HG03460 (cell line): ENCODE measurements around the gene DST.

ENCODE experiments used
- ATAC-seq: cut with Tn5 transposase; IDR thresholded peaks from one replicate; pipeline ENCODE4 v1.9.1; 2021; ENCODE audit not compliant: unreplicated experiment

Gene DST

GRCh38 chr6:56624728-56625069 is 18.0 kb downstream of the DST start:
- ATAC-seq: no peak

GRCh38 chr6:56624046-56624727 is 18.5 kb downstream of the DST start:
- ATAC-seq: no peak

GRCh38 chr6:56620229-56620868 is 22.3 kb downstream of the DST start:
- ATAC-seq: no peak

DNA sequence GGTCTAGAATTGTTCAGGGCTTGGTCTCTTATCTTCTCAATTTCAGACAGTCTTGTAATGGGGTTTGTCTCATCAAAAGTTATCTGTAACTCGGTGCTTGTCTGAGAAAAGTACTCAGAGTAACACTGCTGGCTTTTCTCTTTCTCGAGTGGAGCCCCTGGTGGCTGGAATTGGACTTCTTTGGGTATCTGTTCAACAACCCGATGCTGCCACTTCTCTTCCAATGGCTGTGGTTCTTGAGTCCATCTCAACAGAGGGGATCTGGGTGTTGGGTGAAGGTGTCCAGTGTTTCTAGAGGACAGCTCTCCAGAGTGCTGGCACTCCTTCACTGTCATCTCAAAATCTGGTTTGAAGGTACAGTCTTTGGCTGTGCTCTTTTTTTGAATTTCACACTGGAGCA is 24.6 kb downstream of the DST start:
- ATAC-seq: no peak

DNA sequence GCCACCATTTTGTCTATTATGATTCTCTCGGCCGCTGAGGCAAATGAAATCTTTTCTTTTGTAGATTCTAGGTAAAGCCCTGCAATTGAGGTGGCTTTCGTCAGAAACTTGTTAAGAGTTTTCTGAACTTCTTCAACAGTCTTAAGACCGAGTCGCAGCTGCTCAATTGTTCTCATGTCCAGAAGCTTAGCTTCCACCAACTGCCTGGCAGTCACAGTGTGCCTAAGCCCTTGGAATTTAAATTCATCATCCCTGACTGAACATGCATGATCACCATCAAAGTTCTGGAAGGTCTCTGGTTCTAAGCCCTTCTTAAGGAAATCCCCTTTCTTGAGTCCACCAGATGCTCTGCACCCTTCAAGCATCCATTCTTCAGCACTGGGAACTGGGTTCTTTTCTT is 25.7 kb downstream of the DST start:
- no peak for ATAC-seq

GRCh38 chr6:56613247-56613851 is 29.3 kb downstream of the DST start:
- ATAC-seq: no peak

GRCh38 chr6:56608332-56608731 is 34.4 kb downstream of the DST start:
- no peak for ATAC-seq

DNA sequence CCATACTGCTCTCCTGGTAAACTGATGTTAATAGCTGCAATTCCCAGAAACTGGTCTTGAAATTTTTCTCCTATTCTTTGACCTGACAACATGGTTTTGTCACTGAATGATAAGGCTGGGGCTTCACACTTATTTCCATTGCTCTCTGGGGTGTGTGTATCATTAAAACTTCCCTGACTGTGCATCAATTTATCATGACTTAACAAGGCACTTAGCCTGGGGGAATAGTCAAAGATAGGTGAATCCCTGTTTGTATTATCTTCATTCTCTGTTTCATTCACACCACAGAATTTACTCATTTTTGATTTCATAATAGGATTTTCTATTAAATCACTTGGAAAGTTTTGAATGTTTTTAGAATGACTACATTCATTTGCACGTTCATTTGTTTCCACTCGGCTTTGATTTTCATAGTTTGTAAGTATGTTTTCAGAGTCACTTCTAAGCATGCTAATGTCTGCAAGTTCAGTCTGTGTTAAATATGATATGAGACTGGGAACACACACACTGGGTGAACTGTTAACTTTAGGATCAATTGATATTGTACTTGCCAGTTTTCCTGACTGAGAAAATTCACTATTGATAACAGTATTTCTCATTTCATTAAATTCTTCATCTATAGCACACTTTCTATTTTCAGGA is 35.5 kb downstream of the DST start:
- no peak for ATAC-seq

DNA sequence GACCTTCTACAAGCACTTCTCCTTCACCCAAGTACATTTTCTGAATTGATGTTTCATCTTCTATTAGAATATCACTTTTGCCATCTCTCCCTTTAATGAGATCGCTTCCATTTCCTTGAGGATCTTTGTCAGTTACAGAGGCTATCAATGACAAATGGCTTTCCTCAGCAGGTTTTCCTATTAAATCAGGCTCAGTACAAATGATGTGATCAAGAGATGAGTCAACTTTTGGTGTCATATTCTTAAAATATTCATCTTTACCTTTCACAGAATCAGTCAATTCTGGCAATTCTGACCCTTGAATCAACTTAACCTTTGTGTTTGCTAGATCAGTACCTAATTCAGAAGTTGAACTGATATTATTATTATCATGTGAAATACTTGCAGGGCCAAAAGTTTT is 37.3 kb downstream of the DST start:
- no peak for ATAC-seq

- ATAC-seq: no peak
Measured at GRCh38 chr6:56604186-56604585, 38.5 kb downstream of the DST start.

DNA sequence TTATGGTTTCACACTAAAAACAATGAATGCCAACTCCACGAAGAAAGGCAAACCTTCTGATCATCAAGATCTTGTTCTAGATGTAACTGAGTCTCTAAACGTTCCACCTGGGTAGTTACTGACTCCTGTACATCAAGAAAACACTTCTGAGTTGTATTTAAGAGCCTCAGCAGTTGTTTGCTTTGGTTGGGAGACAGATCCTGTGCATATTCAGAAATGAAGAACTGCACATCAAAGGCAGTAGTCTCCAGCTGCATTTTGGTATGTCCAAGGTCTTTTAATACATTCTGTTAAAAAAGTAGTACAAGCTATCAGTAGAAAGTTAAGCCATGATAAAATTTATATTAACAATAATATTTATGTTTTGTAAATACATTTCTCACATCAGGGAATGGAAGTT is 41.3 kb downstream of the DST start:
- ATAC-seq: no peak

- peak; percentile 30 for ATAC-seq
Measured at GRCh38 chr6:56595490-56596122, 47.1 kb downstream of the DST start.

- no peak for ATAC-seq
Measured at GRCh38 chr6:56594699-56595098, 48.0 kb downstream of the DST start.

- peak; percentile 94 for ATAC-seq
Measured at GRCh38 chr6:56593801-56594318, 48.8 kb downstream of the DST start.

DNA sequence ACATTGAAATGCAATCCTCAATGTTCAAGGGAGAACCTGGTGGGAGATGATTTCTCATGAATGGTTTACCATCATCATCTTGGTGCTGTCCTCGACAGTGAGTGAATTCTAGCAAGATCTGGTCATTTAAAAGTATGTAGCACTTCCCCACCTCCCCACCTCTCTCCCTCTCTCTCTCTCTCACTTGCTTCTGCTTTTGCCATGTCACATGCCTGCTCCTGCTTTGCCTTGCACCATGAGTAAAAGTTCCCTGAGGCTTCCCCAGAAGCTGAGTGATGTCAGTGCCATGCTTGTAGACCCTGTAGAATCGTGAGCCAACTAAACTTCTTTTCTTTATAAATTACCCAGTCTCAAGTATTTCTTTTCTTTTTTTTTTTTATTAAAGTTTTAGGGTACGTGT is 60.5 kb downstream of the DST start:
- no peak for ATAC-seq

DNA sequence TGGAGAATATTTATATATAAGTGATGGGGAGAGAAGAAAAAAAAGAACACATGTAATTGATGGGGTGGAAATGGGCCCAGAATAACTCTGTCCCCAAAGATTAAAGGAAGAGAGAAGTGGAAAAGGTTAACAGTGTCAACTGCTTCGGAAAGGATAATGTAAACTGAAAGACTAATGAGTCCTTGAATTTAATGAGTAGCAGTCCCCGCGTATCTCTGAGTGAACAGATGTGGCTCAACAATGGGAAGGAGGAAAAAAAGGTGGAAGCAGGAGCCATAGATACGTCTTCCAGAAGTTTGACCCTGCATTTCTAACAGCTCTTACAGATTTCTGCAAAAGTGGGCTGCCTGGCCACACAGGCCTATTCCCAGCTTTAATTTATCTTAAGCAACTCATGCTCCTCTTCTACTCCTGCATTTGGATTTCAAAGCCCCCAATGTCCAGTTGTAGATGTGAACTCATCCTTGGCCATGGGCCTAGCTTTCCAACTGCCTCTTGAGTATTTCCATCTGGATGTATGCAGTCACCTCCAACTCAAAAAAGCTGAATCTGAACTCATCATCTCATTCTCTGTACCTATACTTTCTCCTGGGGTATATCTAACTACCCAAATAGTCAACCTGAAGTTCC is 61.3 kb downstream of the DST start:
- no peak for ATAC-seq

DNA sequence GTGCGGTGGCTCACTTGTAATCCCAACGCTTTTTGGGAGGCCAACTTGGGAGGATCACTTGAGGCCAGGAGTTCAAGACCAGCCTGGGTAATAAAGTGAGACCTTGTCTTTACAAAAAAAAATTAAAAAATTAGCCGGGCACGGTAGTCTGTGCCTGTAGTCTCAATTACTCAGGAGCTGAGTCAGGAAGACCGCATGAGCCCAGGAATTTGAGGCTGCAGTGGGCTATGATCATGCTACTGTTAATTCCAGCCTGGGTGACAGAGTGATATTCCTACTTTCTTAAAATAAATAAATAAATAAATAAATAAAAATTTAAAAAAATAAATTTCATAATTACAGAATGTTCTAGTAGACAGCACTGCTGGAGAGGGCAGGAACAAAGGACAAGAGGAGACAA is 62.4 kb downstream of the DST start:
- ATAC-seq: no peak

DNA sequence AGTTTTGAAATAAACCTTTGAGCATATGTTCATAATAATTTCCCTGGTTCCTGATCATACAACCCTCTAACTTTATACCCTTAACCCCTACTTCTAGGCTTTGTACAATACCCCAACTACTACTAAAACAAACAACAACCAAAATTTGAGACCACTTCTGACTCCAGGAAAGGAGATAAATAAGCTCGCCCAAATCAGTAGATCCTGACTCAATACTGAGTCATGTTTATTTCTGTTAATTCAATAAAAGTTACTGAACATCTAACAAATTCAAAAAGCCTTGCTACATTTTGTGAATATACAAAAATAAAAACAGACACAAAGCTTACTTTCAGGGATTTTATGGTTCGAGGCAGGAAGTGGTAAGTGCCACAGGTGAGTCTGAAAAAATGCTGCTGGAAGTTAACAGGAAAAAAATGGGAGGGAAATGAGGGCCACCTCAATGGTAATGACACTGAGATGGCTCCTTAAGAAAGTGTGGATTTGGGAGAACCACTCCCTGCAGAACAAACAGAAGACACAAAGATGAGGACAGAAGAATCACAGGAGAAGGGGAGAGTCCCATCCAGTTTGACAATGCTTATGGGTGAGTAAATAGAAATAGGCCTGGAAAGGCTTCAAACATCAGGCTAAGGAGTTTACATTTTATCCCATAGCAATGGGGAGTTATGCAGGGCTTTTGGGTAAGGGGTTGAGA is 63.4 kb downstream of the DST start:
- ATAC-seq: no peak

- ATAC-seq: no peak
Measured at GRCh38 chr6:56575736-56576135, 67.0 kb downstream of the DST start.

- no peak for ATAC-seq
Measured at GRCh38 chr6:56574292-56574691, 68.4 kb downstream of the DST start.
